Stimulated activated CD4-positive, alpha-beta T cell treated with anti-CD3 and anti-CD28 coated beads, Interleukin-12 subunit alpha, Interleukin-12 subunit beta, amount 100 ng/mL, for 24 hours (primary cell): ENCODE measurements around the gene PARVG.

Experiments
- DNase-seq, 2 experiments: peaks; one replicate each; pipeline ENCODE4 v3.0.0-alpha.2; 2020; ENCODE audit warnings: low read depth in 2 of 2

Gene PARVG, protein sequence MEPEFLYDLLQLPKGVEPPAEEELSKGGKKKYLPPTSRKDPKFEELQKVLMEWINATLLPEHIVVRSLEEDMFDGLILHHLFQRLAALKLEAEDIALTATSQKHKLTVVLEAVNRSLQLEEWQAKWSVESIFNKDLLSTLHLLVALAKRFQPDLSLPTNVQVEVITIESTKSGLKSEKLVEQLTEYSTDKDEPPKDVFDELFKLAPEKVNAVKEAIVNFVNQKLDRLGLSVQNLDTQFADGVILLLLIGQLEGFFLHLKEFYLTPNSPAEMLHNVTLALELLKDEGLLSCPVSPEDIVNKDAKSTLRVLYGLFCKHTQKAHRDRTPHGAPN

DNA sequence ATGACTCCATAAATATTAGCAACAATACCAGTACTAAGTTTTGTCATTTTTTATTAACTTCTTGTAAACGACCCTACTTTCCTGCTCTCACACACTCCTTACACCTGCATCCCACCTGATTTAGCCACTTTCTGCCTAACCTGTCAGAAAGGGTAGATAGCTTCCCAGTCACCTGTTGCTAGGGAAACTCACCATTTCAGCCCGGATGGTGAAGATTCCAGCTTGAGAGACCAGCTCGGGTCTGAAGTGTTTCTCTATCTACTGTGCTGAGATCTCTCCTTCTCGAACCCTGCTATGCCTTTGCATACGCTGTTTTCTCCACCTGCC, at the start of gene PARVG:
Gene PARVG (plus strand): TSS at position 220 of the 327 bp plus-strand sequence. CDS start 2,405 bp downstream, outside the sequence.
- no peak for DNase-seq

DNA sequence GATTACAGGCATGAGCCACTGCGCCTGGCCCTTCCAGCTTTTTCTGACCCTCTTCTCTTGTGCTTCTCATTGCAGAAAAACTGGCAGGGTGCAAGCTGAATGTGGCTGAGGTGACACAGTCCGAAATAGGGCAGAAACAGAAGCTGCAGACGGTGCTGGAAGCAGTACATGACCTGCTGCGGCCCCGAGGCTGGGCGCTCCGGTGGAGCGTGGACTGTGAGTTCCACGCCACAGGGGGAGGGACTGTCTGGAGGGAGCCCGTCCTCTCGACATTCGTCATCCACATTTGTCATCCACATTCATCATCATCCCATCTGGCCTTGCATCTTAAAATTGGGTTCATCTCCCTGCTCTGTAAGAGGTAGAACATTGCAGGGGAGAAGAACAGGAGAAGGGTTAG, 49.3 kb upstream of the PARVG start:
- DNase-seq = no peak

DNA sequence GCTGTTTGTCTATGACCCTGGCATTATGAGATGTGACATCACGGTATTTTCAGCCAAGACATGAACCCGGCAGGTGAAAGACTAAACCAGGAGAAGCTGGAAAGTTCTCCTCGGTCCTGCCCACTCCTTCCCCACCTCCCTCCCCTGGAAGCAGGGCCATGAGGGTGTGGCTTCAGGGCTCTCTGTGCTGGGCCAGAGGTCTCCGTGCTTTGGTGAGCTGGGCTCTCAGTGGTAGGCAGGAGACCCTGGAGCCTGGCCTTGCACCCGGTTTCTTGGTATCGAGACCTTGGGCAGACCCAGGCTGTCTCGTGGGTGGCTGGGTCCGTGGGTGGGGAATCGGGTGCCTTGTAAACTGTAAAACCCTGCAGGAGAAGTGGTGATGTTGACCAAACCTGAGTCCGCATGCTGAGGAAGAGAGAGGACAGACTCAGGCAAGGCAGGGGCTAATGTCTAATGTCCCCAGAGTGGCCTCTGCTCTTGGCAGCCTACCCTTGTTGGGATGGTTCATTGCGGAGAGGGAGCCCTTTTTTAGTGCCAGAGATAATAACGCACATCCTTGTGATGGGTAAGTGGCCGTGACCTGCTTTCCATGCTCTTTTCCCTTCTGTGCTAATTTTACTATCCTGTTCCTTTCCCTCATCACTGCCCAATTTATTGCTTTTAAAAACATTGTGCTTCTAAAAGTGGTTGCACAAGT, 48.6 kb upstream of the PARVG start:
- DNase-seq = no peak

DNA sequence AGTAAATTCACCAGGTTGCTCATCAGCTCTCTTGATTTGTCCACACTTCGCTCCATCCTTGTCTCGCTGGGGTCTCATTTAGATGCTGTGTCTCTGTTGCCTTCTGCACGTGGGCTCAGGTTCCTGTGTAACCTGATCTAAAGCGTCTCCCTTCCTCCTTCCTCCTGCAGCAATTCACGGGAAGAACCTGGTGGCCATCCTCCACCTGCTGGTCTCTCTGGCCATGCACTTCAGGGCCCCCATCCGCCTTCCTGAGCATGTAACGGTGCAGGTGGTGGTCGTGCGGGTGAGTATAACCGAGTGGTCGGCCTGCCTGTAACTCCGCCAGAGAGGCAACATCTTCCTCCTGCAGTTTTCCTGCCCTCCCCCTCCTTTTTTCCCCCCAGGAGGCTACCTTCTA, 48.0 kb upstream of the PARVG start:
- no peak for DNase-seq

DNA sequence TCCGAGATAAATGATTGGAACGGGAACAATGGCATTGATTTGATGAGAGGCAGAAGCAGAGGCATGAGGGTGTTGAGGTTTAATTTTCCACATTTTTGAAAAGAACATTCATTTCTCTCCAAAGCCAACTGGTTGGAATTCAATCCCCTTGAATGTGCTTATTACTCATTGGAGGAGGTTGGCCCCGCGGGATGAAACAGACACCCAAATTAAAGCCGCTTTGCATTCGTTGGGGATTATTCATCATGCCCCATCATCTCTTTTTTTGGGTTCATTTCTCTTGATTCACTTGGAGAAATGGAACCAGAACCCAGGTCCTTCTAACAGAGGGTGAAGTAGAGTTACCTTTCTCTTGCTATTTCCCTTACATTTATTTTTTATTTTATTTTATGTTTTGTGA, 47.6 kb upstream of the PARVG start:
- DNase-seq = no peak

DNA sequence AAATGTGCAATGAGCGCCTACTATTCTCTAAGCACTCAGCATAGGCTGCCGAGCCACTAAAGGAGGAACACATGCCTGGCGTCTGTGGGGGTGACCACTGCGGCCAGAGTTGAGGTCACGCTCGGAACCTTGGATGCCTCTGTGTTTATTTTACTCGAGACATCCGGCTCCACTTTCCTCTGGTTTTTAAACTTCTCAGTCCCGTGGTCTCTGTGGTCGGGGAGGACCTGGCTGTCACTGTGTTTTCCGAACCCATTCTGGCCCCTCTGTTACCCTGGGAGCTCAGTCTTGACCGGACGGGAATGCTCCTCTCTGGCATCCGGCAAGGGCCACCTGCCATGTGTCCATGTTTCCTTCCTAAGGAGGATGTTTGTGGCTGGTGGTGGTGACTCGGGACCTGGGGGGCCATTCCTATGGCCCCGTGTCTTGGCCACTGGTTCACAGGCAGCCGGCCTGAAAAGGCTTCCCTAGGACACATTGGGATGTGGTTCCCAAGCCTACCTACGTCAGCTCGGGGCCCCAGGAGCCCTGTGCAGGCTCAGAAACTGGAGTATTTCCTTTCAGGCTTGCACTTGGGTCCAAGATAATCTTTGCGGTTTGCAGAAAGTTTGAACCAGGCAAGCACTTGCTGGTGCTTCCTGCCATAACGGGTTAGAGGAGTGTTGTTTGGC, 46.7 kb upstream of the PARVG start:
- no peak for DNase-seq

DNA sequence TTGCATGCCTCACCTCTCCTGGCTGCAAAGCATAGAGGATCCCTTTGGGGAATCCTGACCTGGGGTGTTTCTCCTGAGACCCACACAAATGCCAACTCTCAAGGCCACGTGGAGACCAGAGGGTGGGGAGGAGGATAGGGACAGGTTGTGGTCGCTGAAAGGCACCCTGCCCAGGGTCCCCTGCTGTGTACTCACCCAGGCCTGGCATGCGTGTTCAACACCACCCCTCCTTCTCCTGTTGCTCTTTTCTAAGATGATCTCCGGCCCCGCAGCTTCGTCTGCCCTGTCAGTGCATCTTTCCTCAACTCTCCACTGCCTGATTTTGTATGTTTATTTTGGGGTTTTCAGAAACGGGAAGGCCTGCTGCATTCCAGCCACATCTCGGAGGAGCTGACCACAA, 44.6 kb upstream of the PARVG start:
- DNase-seq = no peak

DNA sequence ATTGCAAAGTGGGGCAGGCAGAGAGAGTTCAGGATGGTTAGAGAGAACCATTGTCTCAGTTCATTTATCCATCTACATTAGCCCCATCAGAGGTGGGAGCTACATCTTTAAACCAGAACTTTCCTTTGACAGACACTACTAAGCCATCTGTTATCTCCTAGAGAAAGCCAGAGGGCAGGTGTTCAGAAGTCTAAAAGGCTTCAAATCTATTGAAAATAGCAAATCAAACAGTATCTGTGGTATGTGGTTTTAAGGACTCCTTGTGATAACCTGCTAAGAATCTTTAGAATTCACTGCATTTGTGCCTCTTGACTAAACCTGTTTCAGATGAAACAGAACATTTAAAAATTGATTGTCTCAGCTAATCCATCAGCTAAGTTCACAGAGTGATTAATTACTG, 43.9 kb upstream of the PARVG start:
- no peak for DNase-seq

DNA sequence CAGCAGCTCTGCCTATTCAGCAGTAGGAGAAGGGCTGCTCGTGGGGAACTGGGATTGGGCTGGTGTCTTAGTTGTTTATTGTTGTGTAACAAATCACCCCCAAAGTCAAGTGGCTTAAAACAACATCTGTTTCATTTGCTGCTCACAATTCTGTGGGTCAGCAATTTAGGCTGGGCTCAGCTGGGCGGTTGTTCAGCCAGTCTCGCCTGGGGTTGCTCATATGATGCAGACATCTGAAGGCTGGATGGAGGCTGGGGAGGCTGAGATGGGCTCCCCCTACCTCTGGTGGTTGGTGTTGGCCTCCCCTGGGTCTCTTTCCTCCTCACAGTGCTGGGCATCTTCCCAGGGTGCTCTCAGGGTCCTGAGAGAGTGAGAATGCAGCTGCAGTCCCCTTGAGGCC, 43.3 kb upstream of the PARVG start:
- DNase-seq = no peak

DNA sequence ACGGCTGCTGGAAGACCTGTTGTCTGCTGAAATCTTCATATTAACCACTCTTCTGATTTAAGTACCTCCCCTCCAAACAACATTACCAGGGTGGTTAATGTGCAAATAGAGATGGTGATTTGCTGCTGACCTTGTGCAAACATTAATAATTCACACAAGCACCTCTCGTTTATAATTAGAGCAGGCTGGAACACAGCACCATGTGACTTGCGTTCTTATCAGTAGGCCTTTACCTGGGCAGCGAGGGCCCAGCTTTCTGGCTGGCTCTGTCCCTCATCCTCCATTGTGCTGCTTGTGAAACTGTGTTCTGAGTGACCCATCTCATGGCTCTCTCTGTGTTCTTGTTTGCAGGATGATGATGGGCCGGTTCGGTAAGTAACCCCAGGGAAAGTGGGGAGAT, 41.0 kb upstream of the PARVG start:
- DNase-seq = no peak

DNA sequence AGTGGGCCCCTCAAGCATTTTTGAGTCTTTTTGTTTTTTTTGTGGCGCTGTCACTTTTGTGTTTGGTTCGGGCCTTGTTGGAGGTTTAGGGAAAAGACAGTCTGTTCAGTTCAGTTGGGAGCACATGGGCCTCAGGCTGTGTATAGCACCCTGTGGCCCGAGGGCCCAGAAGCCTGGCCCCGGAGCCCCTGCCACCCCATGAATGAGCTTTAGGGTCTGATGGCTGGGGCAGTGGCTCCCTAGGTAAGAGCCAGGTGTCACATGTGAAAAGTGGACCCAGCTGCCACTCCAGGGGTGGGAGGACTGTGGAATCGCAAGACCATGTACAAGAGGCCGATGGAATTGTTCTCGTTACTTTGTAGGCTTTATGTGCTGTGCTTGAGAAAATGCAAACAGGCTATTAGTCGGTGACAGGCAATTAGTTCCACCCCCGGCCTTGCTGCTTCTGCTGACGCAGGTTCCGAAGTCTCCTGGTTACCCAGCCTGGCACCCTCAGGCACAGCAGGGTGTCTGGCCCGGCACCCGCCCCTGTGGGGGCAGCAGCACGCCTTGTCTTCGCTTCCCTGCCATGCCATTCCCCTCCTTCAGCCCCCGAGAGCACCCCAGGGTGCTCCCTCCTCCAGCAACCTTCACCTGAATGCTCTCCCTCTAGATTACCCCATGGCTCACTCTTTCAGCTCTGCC, 38.2 kb upstream of the PARVG start:
- no peak for DNase-seq

DNA sequence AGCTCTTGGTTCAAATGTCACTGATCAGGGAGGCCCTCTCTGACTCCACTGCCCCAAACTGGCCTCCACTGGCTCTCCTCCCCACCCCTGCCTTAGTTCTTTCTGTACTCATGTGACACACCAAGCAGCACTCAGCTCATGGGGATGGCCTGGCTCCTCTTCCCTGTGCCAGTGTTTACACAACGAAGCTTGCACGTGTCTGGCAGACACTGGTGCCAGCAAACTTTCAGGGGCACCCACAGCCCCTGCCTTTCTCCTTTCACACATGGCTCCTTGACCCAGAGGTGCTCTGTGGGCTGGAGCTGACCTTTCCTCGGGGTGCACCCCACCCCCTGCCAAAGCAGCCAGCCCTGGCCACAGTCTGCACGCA, 37.6 kb upstream of the PARVG start:
- DNase-seq = no peak

DNA sequence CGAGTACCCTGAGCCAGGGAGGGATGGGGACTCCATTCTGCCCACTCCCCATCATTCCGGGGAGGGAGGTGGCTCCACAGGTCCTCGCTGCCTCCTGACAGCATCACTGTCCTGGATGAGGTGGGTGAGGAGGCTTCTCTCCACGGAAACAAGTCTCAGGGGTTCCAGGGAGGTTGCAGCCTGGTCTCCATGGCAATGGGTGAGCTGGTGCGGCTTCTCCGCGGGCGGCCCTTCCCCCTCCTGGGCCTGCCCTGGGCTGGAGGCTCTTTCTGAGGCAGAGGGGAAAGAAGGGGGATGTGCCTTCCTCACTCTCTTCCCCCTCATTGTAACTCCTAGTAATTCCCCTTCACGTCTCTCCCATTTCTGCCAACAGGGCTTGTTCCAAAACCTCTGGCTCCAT, 37.1 kb upstream of the PARVG start:
- no peak for DNase-seq

DNA sequence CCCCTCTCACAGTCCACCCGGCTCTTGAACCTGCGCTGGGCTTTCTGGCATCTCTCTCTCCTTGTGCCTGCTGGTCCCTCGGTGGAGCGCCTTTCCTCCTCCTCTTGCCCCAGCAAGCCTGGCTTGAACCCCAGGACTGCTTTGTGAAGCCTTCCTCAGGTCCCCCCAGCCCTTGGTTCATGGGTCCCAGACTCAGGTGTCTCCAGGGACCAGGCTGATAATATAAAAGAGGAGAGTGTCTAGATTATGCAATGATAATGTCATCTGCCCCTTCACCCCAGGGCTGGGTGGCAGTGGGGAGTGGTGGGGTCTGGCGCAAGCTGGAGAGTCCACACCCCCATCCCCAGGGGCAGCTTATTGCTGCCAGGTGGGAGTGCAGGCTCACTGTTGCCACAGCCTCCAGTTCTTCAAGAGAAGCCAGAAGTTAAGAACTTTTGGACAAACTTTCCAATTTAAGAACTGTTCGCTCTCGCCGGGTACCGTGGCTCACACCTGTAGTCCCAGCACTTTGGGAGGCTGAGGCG, 36.6 kb upstream of the PARVG start:
- no peak for DNase-seq

DNA sequence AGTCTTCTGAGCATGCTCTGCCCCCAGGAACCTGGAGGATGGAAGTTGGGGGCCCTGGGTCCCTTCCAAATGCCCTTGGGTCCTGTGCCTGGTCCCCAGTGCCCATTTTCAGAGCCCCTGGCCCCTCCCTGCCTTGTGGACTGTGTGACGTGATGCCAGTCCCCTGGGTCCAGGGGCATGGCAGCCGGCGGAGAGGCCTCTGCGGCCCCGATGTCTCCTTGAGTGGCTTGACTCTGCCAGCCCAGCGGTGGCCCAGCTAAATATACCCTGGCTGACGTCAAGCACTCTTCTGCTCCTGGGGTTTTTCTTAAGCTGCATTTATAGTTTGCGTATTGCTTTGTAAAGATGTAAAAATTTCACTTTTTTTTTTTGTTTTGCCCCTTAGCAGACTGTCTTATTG, 35.2 kb upstream of the PARVG start:
- DNase-seq = no peak

DNA sequence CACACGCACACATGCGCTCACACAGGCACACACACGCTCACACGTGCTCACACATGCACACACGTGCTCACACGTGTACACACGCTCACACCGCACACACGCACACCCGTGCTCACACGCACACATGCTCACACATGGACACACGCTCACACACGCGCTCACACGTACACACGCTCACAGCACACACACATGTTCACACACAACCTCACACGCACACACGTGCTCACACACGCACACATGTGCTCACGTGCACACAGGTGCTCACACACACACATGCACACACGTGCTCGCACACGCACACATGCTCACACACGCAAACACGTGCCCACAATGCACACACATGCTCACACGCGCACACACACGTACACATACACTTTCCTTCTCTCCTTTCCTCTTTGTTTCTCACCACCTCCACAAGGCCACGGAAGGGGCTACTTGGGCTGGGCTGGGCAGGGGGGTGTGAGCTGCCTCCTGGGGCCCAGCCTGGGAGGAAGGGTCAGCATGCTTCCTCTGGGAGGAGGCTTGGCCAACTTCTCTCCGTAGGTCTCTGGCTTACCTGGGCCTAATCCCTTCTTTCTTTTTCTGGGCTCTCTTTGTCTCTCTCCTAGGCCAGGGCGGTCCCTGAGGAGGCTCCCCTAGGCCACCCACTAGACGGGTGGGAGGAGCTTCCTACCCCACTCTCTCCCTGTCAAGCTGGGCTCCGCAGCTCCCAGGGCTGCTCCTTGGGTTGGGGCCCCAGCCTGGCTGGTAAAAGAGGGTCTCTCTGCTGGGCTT, 34.5 kb upstream of the PARVG start:
- DNase-seq = no peak

DNA sequence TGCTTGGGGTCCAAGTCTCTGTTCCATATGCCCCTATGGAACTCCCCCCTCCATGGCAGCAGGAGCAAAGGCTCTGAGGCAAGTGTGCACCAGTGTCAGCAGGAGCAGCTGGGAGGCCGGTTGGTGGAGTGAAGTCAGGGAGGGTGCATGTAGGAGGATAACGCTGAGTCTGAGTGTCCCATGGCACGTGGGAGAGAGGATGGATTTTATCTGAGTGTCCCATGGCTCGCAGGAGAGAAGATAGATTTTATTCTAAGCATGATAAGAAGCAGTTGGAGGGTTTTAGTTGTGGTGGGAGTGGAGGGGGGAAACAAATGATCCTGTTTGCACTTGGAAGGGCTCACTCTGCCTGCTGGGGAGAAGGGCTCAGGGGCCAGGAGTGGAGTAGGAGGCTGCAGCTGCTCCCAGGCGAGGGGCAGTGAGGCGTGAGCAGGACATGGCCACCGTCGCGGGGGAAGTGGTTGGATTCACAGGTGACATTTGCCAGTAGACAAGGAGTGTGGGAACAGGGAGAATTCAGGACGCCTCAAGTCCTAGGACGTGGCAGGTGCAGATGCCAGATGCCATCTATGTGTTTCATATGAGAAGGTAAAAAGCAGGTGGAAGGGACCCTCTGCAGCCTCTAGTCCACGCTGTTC, 33.6 kb upstream of the PARVG start:
- no peak for DNase-seq

DNA sequence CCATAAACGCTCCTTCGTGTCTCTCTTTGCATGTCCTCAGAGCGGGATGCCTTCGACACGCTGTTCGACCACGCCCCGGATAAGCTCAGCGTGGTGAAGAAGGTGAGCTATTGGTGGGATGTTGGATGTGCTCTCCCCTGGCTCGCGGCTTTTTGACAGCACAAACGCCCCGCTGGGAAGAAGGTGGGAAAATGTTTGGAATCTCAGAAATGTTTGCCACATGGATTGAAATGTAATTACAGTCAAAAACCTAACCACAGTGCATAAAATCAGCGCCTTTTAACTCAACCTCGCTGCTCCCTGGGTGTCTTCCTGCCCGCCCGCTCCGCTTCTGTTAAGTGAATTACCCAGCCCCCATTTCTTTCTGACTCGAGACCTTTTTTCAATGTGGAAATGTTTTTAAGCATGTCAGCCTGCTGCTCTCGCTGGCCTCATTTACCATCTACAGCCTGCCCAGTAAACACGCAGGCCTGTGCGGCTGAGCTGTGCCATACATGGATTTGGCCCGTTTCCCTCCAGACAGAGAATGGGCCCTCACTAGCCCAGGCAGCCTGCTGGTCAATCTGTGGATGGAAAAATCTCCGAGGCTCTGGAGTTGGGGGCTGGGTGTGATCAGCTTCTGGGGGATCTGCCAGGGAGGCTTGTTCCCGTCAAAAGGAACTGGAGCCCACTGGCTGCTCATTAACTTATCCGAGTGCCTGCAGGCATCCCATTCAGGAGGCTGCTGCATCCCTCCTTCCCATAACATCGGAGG, 32.7 kb upstream of the PARVG start:
- no peak for DNase-seq

DNA sequence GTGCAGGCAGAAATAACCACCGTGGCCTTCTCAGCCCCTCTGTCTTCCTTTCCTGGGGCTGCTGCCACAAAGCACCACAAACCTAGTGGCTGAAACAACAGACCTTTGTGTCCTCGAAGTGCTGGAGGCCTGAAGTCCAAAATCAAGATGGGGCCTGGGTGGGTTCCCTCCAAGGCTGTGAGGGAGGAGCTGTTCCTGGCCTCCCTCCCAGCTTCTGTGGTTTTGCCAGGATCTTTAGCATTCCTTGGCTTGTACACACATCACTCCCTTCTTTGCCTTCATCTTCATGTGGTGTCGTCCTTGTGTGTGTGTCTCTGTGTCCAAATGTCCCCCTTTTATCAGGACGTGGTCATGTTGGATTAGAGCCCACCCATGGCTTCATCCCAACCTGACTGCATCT, 29.0 kb upstream of the PARVG start:
- no peak for DNase-seq

DNA sequence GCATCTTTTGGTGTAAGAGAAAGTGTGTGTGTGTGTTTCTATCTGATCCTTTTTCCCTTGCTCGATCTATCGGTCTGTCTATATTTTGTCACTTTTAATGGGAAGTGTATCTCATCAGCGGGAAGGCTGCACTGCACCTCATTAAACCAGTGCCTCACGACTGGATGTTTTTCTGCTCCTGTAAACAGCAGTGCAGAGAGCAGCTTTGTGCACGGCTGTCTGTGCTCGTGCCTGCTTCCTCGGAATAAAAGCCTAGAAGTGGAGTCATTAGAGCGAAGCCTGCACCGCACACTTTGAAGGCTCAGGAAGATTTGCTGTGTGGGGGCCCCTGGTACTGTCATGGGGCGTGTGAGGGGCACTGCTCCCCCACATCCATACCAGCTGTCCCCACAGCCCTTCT, 27.0 kb upstream of the PARVG start:
- no peak for DNase-seq
